NOMO-1 (cell line): Measurements from ENCODE around the gene MED10.

Experiments used
- DNase-seq, 2 experiments: peaks; one replicate each; lab custom pipeline; 2025; ENCODE audit not compliant: unreplicated experiment in 2 of 2; lab: John Stamatoyannopoulos, UW

MED10 gene

GRCh38 chr5:6377905-6378765 is at the start of gene MED10:
TSS of gene MED10 (minus strand) at chr5:6378547. CDS start at chr5:6378483, 64 bp downstream.
- peak; percentile 99 for DNase-seq

- DNase-seq: no peak
Observed at GRCh38 chr5:6427694-6428093, 49.3 kb upstream of the MED10 start.

GRCh38 chr5:6424700-6425099 is 46.4 kb upstream of the MED10 start:
- DNase-seq: no peak

- no peak for DNase-seq
Observed at GRCh38 chr5:6424110-6424659, 45.8 kb upstream of the MED10 start.

- no peak for DNase-seq
Observed at GRCh38 chr5:6423327-6424109, 45.2 kb upstream of the MED10 start.

GRCh38 chr5:6419340-6419852 is 41.0 kb upstream of the MED10 start:
- no peak for DNase-seq

GRCh38 chr5:6418679-6419276 is 40.4 kb upstream of the MED10 start:
- DNase-seq: no peak

- no peak for DNase-seq
Observed at GRCh38 chr5:6417657-6418056, 39.3 kb upstream of the MED10 start.

- no peak for DNase-seq
Observed at GRCh38 chr5:6412811-6413210, 34.5 kb upstream of the MED10 start.

- no peak for DNase-seq
Observed at GRCh38 chr5:6411141-6411540, 32.8 kb upstream of the MED10 start.

GRCh38 chr5:6410421-6410820 is 32.1 kb upstream of the MED10 start:
- DNase-seq: no peak

- DNase-seq: no peak
Observed at GRCh38 chr5:6408627-6409446, 30.5 kb upstream of the MED10 start.

- no peak for DNase-seq
Observed at GRCh38 chr5:6408260-6408596, 29.9 kb upstream of the MED10 start.

- no peak for DNase-seq
Observed at GRCh38 chr5:6407558-6408259, 29.4 kb upstream of the MED10 start.

- DNase-seq: no peak
Observed at GRCh38 chr5:6405591-6405990, 27.2 kb upstream of the MED10 start.

GRCh38 chr5:6404129-6404528 is 25.8 kb upstream of the MED10 start:
- DNase-seq: no peak

GRCh38 chr5:6403416-6403815 is 25.1 kb upstream of the MED10 start:
- DNase-seq: no peak

- peak; percentile 69 to 85 for DNase-seq
Observed at GRCh38 chr5:6402939-6403338, 24.6 kb upstream of the MED10 start.

GRCh38 chr5:6401410-6401809 is 23.1 kb upstream of the MED10 start:
- DNase-seq: no peak
